Islet precursor cell (in vitro differentiated cells): ENCODE data around the gene ATP10A.
A peak's percentile ranks its signal among the peaks of the same experiment; 100 is the strongest.
"Not testable (repeated sequence)": the region's sequence is repeated elsewhere in the genome, so short reads cannot be mapped to it uniquely, and the experiment has no call there.

Source experiments
- DNase-seq: peaks from one replicate; pipeline ENCODE4 v3.0.0-alpha.2; 2018

ATP10A gene

DNA sequence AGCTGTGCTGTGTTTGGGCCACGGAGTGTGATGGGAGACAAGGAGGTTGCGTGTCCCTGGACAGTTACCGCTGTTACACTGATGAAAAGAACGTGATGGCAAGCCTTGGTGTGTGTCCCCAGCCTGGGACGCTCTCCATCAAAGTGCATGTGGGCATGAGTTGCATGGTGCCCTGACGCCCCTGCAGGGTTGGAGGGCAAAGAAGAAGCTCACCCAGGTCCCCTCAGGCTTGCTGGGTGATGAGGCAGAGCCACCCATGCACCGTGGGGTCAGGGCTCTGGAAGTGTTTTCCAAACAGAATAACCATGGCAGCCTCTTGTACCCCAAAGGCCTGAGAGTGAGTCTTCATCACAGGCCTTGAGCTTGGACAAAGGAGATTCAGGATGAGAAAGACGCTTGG lies 189.2 kb downstream of the ATP10A start:
- no peak for DNase-seq

- DNase-seq, result no peak
These were observed 189.8 kb downstream of the ATP10A start for GRCh38 chr15:25673351-25673750.

DNA sequence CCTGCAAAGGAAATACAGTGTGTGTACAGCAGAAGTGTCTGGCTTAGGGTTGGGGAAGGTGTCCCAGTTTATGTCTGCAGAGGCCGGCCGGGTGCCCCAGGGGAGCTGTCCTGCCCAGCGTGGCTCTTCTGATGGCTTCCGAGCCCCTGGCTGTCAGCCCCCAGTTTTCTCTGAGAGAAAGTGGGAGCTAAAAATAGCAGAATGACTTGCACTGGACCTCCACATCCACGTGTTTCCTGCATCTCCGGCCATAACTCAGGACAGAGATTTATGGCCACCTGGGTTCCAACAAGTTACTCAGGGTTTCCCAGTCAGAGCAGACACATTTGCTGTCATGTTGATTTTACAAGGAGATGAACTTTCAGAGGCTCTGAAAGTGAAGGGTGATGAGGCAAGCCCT lies 192.0 kb downstream of the ATP10A start:
- no peak for DNase-seq

DNA sequence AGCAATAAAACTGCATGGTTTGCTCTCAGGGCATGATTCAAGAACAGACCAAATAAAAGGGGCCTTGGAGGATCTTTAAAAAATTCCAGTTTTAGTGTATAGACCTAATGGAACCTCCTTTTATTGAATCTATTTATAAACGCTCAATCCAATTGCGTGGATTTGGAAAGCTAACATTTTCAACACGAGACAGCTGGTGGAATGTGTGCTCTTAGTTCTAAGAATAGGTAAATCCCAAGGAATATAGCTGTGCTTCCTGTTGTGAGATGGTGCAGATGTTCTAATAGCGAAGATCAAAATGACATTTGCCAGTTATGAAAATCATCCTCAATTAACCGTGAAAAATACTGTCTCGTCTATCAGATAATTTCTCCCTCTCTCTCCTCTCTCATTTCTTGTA lies 192.5 kb downstream of the ATP10A start:
- DNase-seq, result no peak

GRCh38 chr15:25670025-25670554 lies 193.0 kb downstream of the ATP10A start:
- DNase-seq, result peak; percentile 92

DNA sequence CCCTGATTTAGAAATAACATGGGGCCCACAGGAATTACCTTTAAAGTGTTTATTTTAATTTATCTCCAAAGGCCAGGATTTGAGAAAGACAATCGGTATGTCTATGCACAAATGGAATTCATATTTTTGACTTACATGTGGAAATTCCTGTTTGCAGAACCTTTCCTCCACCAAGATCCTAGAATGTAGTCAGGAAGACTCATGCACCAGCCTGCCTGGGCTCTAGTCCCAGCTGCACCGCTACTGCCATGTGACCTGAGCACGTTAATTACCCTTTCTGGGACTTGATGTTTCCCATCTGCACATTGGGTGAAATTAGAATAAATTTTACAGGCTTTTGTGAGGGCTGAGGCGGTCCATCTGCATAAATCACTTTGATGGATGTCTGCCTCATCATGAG lies 194.2 kb downstream of the ATP10A start:
- DNase-seq, result no peak

DNA sequence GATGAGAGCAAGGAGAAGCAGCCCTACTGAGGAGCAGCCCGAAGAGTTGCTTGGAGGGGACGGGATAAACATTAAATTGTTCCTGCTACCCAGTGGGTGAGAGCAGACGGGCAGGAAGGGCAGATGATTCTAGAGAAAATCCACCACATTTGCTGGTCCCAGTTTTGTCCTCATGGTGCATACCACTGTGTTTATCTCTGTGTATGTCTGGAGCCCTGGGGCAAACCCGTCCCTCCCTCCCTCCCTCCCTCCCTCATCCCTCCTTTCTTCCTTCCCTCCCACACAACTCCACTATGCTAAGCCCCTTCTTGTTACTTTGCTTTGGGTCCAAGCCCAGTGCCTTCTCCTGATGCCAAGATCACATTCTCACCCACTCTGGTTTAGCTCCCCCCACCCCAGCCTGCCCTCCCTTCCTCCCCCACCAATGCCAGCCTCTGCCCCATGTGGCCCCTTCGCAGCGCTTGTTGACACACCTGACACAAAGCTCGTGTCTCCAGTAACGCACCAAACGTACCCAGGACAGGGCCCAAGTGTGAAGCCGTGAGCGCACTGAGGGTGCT lies 194.8 kb downstream of the ATP10A start:
- no peak for DNase-seq

- no peak for DNase-seq
These were observed 195.3 kb downstream of the ATP10A start for GRCh38 chr15:25667829-25668228.

GRCh38 chr15:25665913-25666312 lies 197.2 kb downstream of the ATP10A start:
- DNase-seq, result no peak

GRCh38 chr15:25664761-25665160 lies 198.4 kb downstream of the ATP10A start:
- no peak for DNase-seq

DNA sequence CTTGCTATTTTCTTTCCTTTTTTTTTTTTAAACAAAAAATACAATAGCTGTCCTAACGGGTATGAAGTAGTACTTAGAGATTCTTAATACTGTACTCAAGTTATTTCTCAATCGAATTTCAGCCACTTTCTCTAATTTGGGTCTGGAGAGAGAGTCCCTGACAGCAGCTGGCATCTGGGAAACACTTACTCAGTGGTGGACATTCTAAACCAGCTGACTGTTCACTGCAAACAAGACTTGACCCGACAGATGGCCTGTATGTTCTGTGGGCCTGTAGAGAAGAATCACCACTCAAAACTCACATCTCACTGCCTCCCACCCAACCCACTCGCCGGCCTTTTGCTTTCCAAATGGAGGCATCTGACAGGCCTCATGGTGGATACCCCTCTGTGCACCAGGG lies 199.6 kb downstream of the ATP10A start:
- no peak for DNase-seq

DNA sequence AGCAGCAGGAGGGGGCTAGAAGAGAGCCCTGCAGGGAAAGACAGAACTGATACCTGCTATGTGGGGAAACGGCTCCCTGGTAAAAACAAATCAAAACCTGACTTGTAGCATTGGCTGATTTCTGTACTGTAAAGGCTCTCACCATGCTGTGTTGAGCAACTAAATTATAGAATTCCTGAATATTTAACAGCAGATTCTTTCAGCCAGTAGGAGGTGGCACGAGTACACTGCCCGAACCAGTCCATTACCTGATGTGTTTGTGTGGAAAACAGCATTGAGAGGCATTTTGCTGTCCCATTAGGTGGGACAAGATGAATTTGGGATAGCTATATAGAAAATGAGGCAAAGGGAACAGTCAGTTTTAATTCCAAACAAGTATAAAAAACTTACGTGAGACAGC lies 201.2 kb downstream of the ATP10A start:
- DNase-seq, result no peak

GRCh38 chr15:25659251-25659650 lies 203.9 kb downstream of the ATP10A start:
- no peak for DNase-seq

- no peak for DNase-seq
These were observed 204.6 kb downstream of the ATP10A start for GRCh38 chr15:25658560-25658959.

DNA sequence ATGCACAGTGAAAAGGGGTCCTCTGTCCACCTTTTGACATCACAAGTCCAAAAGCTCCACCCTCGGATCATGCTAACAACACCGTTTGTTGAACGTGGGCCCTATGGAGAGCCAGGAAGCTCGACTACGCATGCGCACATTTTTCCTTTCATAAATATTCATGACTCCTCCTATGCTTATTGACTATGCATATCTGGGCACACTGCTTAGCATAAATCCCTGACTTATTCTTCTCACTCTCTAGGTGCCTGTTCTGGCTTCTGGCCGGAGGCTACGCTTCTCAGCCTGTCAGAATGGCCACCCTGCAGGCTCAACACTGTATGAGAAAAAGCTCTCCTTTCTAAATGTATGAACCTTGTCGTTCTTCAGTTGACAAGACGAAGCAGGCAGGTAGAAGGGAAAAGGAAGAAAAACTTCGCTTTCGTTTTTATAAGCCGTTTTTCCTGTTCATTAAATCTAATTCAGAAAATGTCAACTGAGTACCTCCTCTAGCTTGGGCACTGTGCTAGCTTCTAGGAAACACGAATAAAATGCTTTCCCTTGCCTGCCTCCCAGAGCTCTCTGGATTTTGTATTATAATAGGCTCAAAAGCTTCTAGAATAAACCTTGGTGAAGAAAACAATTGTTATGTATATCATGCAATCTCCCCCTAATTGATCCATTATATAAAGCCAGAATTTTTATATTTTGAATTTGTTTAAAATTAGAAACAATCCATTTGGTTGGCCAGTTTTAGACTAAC lies 207.7 kb downstream of the ATP10A start:
- DNase-seq, result no peak

GRCh38 chr15:25653371-25653770 lies 209.8 kb downstream of the ATP10A start:
- no peak for DNase-seq

GRCh38 chr15:25652704-25653103 lies 210.4 kb downstream of the ATP10A start:
- no peak for DNase-seq

GRCh38 chr15:25649390-25649789 lies 213.7 kb downstream of the ATP10A start:
- no peak for DNase-seq

DNA sequence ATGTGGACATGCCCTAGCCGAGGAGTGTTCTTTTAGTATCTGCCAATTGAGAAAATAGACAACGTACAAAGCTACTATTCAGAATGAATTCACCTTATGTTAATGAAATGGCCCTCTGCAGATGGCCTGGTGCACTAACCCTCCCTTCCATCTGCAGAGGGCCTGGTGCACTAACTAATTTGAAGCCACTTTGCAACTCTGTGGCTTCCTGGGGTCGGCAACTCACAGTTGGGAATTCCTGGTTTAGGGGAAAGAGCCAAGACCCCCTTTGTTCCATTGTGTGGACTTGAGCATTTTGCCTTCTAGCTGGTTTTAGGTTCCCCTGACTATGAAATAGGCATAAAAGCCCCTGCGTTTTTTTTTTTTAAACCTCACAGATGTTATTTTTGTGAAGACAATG lies 220.0 kb downstream of the ATP10A start:
- DNase-seq, result no peak

DNA sequence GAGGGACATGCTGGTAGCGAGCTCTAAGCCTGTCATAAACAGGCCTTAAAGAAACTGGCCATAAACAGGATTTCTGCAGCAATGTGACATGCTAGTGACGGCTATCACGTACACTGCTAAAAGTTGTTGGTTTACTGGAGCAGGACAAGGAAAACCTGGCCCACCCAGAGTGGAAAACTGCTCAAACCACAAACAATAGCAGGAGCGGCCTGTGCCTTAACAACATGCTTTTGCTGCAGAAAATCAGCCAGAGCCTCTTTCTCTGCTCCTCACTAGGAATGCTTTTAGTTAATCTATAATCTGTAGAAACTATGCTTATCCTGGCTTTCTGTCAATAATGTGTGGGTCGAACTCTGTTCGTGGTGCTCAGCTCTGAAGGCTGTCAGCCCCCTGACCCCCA lies 221.4 kb downstream of the ATP10A start:
- DNase-seq, result no peak

- no peak for DNase-seq
These were observed 221.8 kb downstream of the ATP10A start for GRCh38 chr15:25641361-25641760.

- not testable (repeated sequence) for DNase-seq
These were observed 222.2 kb downstream of the ATP10A start for GRCh38 chr15:25640959-25641358.

DNA sequence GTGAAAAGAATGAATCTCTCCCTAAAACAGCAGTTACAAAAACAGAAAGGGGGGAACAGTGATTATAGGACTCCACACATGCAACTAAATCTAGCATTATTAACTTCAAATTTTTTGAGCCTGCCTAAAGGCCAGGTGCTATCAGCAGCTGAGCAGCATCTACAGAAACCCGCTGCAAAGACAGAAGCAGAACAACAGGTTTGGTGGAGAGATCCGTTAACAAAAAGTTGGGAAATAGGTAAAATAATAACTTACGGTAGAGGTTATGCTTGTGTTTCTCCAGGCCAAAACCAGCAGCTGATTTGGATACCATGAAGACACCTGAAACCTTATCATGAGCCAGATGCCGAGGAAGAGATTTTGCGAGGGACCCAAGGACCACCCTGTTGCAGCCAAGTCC lies 222.7 kb downstream of the ATP10A start:
- DNase-seq, result no peak

GRCh38 chr15:25636486-25636885 lies 226.6 kb downstream of the ATP10A start:
- DNase-seq, result not testable (repeated sequence)

DNA sequence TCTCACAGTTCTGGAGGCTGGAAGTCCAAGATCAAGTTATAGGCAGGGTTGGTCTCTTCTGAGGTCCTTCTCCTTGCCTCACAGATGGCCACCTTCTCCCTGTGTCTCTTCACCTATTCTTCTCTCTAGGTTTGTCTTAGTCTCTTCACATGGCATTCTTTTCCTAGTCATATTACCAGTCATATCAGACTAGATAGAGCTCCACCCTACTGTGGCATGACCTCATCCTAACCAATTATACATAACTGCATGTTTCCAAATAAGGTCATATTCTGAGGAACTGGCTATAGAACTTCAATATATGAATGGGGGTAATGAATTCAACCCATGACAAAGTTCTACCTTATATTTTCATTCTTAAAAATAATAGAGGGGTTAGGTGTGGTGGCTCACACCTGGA lies 227.9 kb downstream of the ATP10A start:
- DNase-seq, result no peak
